ENCODE measurements around the gene AKAP10.

DNA sequence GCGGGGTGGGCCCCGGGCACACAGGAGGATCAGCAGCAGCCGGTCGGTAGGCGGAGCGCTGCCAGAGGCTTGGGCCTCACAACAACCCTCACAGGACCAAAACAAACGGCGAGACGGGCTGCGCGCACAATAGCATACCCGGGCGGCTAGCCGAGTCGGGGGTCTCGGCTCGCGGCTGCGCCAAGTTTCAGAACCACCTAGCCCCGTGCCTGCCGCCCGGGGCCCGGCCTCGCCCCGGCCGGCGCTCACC is 110.6 kb downstream of the AKAP10 start:
- TF ChIP-seq POLR2A (IDR thresholded peaks at IDR 0.05; ENCODE audit: low read length) (no peak), GATA1 (IDR thresholded peaks at IDR 0.05; ENCODE audit: low read depth, low read length) (no peak)

All from erythroblast (primary cell).